ENCODE data around the gene CSGALNACT2. TPM values are rescaled to one million over a fixed set of nuclear protein-coding genes. Genes with fewer than 3 reads are reported as not detected.

The CSGALNACT2 gene
- total and polyA plus RNA-seq, 8 donors = 2.3 to 8.6 (median 4.9) TPM

GRCh38 chr10:43160046-43160920, 22.0 kb downstream of the CSGALNACT2 start:
- H3K4me3 ChIP-seq = no peak overlapping the region
- DNase-seq = no peak
- no peak for TF ChIP-seq CTCF (IDR thresholded peaks at IDR 0.05)
- no peaks in the 10 kb centered on the region for H3K9me3 ChIP-seq
- 82 to 86% methylated on average over 1 of the region's 1 CpG for WGBS, 2 donors
- H3K27ac ChIP-seq = no peak overlapping the region
- no peaks in the 10 kb centered on the region for H3K27me3 ChIP-seq
- H3K36me3 ChIP-seq = no peaks in the 10 kb centered on the region
- ATAC-seq = peak in 2 of 4 donors; percentile 46 to 55
- no peak for FAIRE-seq
- no peaks in the 10 kb centered on the region for H3K4me1 ChIP-seq
- intact Hi-C loops (cut with DNase I) = no loop called here

- intact Hi-C loops (cut with DNase I) = no loop called here
- FAIRE-seq = no peak
- no peaks in the 10 kb centered on the region for H3K4me1 ChIP-seq
Measured at GRCh38 chr10:43160921-43161255, 22.6 kb downstream of the CSGALNACT2 start.

GRCh38 chr10:43162604-43163003, 24.4 kb downstream of the CSGALNACT2 start:
- H3K36me3 ChIP-seq = no peaks in the 10 kb centered on the region
- no peak for TF ChIP-seq CTCF (IDR thresholded peaks at IDR 0.05)
- H3K27me3 ChIP-seq = no peaks in the 10 kb centered on the region
- intact Hi-C loops (cut with DNase I) = no loop called here
- 92 to 93% methylated on average over 1 of the region's 1 CpG for WGBS, 2 donors
- DNase-seq (no peak), FAIRE-seq (no peak), ATAC-seq (no peak)
- H3K4me3 ChIP-seq = no peak overlapping the region
- no peak overlapping the region for H3K27ac ChIP-seq
- H3K4me1 ChIP-seq = no peaks in the 10 kb centered on the region
- H3K9me3 ChIP-seq = no peaks in the 10 kb centered on the region

More at GRCh38 chr10:43160921-43161255, 22.6 kb downstream of the CSGALNACT2 start:
- no peak for TF ChIP-seq CTCF (IDR thresholded peaks at IDR 0.05)
- no peaks in the 10 kb centered on the region for H3K27me3 ChIP-seq
- DNase-seq (no peak), ATAC-seq (no peak)
- no peak overlapping the region for H3K27ac ChIP-seq
- 85 to 87% methylated on average over 2 of the region's 2 CpGs for WGBS, 2 donors
- H3K4me3 ChIP-seq = no peak overlapping the region
- H3K9me3 ChIP-seq = no peaks in the 10 kb centered on the region
- no peaks in the 10 kb centered on the region for H3K36me3 ChIP-seq

- ATAC-seq = peak in 1 of 4 donors; percentile 22
- Histone ChIP-seq H3K9me3 (no peaks in the 10 kb centered on the region), H3K27ac (no peak overlapping the region), H3K4me1 (no peaks in the 10 kb centered on the region), H3K4me3 (no peak overlapping the region), H3K27me3 (no peaks in the 10 kb centered on the region), H3K36me3 (no peaks in the 10 kb centered on the region)
- FAIRE-seq = no peak
- TF ChIP-seq CTCF (IDR thresholded peaks at IDR 0.05) = no peak
- 64 to 65% methylated on average over 6 of the region's 6 CpGs for WGBS, 2 donors
- intact Hi-C loops (cut with DNase I) = no loop called here
- no peak for DNase-seq
Measured at GRCh38 chr10:43166207-43166879, 28.1 kb downstream of the CSGALNACT2 start.
